Kidney capillary endothelial cell (primary cell): ENCODE data around the gene OR10A4.
"Not testable (repeated sequence)": the region's sequence is repeated elsewhere in the genome, so short reads cannot be mapped to it uniquely, and the experiment has no call there.

Source experiments
- DNase-seq: peaks from one replicate; pipeline ENCODE4 v3.0.0-alpha.2; 2018; ENCODE audit warnings: low spot score

The OR10A4 gene

DNA sequence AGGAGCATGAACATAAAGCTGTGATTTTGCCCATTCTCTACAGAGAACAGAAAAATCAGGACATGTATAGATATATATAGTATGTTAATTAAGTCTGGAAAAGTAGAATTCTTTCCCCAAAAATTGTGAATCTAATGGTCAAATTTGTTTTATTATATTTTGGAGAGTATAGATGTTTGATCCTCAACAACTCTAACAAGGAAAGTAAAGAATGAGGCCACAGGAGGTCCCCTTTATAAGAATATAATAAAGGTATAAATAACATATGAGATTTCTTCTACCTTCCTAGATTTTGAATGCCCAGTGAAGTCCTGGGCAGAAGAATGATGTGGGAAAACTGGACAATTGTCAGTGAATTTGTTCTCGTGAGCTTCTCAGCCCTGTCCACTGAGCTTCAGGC is at the start of gene OR10A4:
Gene OR10A4 (plus strand): TSS at position 301 of the 400 bp plus-strand sequence. CDS start 23 bp downstream, at position 324.
- no peak for DNase-seq

GRCh38 chr11:6828103-6828502 is 48.3 kb upstream of the OR10A4 start:
- no peak for DNase-seq

DNA sequence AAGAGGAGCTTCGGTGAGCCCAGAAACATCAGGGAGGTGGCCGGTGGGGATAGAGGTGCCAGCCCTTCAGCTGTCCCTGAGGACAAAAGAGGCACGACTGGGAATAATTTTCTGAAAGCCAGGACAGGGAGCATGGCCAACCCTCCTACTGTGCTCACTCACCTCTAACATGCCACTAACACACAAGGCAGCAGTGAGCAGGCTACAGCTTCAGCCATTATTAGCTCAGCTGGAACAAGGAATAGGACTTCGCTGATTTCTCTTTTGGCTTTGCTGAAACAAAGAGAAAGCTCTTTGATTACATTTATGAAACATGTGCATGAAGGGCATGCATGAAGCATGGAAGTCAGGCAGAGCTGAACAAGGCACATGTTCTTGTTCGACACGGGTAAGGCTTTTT is 43.1 kb upstream of the OR10A4 start:
- DNase-seq, result no peak

- no peak for DNase-seq
These were observed 42.4 kb upstream of the OR10A4 start for GRCh38 chr11:6834021-6834420.

DNA sequence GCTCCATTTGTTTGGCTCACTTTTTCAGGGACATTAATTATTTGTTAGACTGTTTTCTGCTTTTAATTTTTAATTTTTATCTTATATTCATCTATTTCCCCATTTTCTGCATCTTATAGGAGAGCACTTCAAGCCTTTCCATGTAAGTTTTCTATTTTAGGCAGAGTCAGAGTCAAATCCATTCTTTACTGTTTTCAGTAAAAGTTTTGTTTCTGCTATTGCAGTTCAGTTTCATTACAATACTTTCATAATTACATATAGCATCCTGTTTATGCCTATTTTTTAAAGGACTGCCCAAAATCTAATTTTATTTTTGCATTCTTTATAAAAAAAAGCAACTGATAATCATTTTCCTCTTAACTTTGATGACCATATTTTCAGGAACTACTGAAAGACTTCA is 34.7 kb upstream of the OR10A4 start:
- no peak for DNase-seq

- DNase-seq, result no peak
These were observed 32.8 kb upstream of the OR10A4 start for GRCh38 chr11:6843670-6844069.

- no peak for DNase-seq
These were observed 32.1 kb upstream of the OR10A4 start for GRCh38 chr11:6844356-6844755.

- DNase-seq, result no peak
These were observed 31.0 kb upstream of the OR10A4 start, which contains the start of gene OR10A5 for GRCh38 chr11:6845383-6845782. TSS of gene OR10A5 (plus strand) at chr11:6845683. CDS start at chr11:6845683, 0 bp downstream.

- peak; percentile 38 for DNase-seq
These were observed 25.9 kb upstream of the OR10A4 start for GRCh38 chr11:6850526-6850925.

GRCh38 chr11:6854801-6855200 is 21.6 kb upstream of the OR10A4 start:
- not testable (repeated sequence) for DNase-seq

DNA sequence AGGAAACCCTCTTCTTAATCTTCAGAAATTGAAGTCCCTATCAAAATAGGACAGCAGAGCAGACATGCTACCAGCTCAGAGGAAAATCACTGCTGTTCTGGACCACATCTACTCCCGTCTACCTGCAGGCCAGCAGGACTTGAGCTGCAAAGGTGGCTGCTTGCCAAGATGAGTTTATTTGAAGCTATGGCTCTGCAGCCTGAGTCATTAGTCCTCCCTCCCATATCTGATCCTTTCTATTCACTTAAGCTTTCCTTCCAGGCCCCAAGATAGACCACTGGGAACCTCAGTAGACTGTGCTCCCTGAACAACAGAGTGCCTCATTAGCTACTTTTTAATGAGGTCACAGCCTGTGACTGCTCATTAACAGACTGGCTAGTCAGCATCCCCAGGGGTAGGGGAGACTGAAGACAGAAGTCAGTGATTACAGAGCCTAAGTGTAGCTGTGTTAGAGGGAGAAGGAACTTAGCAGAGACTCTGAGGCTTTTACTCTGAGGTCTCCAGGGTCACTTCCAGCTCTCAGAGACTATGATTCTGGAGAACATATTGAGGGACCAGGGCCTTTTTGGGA is 20.4 kb upstream of the OR10A4 start:
- peak; percentile 7 for DNase-seq

GRCh38 chr11:6856871-6857270 is 19.6 kb upstream of the OR10A4 start:
- DNase-seq, result no peak

DNA sequence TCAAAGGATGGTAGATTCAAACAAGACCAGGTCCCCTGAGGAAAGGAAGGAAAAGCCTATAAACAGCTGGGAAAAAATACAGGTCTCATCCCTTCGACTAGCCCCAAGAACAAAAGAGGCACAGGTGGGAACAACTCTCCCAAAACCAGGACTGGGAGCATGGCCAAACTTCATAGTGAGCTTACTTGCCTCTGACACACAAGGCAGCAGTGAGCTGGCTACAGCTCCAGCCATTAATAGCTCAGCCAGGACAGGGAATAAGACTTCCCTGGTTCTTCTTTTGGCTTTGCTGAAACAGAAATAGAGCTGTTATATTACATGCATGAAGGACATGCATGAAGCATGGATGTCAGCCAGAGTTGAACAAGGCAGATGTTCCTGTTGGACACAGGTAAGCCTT is 13.5 kb upstream of the OR10A4 start, which contains the start of gene OR10A2:
Gene OR10A2 (plus strand): TSS at position 97 of the 400 bp plus-strand sequence. CDS start 6,698 bp downstream, outside the sequence.
- DNase-seq, result no peak

DNA sequence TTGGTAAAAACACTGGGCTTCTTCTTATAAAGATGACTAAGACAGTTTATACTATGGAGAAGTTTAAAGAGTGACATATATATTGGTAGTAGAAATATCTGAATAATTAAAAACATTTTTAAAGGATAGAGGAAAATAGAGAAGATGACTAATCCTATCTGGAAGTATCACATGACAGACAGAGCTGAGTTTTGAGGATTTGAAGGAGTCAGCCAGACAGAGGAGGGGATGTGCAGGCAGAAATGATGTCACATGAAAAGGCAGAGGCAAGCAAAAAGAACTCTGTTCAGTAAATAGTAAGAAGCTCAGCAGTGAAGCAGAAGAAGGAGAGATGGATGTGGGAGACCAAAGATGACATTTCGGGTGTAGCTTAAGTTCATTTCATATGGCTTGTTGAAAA is 12.0 kb upstream of the OR10A4 start:
- DNase-seq, result no peak

- DNase-seq, result no peak
These were observed 5.1 kb upstream of the OR10A4 start for GRCh38 chr11:6871278-6871677.

DNA sequence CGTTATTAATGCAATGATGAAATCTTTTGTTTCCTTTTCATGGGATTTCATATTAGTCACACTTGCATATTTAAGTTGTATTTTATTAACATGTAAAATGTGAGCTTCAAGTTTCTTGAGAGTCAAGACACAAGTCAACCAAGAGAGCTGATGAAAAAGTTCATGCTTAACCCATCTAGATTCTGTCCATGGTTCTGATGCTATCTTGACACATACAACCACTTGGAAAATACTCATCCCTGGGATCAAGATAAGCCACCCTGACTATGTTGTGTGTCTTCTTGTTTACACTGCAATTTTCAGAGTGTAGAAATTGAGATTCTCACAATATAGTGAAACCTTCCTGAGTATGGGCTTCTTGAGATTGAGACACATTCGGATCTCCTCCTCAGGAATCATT is 664 bp upstream of the OR10A4 start:
- no peak for DNase-seq

GRCh38 chr11:6876914-6877313 is 489 bp downstream of the OR10A4 start:
- no peak for DNase-seq

DNA sequence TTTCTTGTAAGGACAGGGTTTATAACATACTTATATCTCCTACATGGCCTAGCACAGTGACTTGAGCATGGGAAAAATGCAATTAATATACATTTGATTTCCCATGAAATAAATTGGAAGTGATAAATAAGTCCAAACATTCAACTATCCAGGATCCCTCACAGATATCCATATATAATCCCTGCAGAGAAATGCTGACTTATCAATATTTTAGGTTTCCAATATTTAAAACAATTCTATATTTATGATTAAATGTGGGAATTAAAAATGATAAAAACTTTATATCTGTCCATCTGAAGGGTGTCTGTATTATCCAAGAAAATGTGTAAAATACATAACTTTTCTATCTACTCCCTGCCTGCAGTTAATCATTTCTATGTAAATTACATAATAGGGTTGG is 6.3 kb downstream of the OR10A4 start:
- no peak for DNase-seq

DNA sequence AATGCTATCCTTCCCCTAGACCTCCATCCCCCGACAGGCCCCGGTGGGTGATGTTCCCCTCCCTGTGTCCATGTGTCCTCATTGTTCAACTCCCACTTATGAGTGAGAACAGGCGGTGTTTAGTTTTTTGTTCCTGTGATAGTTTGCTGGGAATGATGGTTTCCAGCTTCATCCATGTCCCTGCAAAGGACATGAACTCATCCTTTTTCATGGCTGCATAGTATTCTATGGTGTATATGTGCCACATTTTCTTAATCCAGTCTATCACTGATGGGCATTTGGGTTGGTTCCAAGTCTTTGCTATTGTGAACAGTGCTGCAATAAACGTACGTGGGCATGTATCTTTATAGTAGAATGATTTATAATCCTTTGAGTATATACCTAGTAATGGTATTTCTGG is 11.3 kb downstream of the OR10A4 start:
- DNase-seq, result not testable (repeated sequence)

DNA sequence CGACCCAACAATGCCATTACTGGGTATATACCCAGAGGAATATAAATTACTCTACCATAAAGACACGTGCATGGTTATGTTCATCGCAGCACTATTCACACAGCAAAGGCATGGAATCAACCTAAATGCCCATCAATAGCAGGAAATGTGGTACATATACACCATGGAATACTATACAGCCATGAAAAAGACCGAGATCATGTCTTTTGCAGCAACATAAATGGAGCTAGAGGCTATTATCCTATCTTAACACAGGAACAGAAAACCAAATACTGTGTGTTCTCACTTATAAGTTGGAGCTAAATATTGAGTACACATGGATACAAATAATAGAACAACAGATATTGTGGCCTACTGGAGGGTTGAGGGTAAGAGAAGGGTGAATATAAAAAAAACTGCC is 12.4 kb downstream of the OR10A4 start:
- DNase-seq, result no peak

DNA sequence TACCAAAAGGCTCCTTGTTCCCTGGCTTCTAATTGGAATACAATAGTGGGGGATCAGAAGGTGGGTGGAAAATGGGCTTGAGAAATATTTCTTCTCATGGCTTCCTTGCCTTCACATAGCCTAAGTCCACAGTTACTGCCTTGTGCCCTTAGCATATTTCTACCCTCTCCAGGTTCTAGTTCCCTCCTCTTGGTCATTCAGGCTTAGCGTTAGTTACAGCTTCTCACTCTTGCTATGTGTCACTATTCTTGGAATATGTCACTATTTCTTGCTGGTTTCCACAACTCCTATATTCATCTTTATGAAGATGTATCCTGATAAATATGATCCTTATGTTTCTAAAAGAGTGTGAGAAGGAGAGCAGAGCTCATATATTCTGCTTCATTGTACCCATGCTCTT is 13.4 kb downstream of the OR10A4 start:
- DNase-seq, result no peak

GRCh38 chr11:6892400-6892799 is 16.0 kb downstream of the OR10A4 start, which contains the start of gene OR2D2:
TSS of gene OR2D2 (minus strand) at chr11:6892500. CDS start at chr11:6892500, 0 bp downstream.
- no peak for DNase-seq

DNA sequence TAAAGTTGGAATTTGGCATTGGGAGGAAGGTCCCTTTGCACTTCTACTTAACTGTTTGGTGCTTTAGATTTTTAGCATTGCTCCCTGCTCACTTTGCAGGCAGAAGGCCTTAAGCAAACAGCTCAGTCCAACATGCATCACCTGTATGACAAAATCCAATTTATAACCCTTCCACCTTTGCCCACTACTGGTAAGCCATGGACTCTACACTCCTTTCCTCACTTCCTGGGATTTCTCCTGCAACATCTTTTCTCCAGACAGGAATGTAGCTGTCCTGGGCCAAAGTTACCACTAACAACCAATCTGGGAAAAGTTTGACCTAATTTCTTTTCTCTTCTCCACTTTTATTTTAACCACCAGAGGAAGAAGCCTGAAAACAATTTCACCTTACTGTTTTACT is 17.7 kb downstream of the OR10A4 start:
- no peak for DNase-seq

DNA sequence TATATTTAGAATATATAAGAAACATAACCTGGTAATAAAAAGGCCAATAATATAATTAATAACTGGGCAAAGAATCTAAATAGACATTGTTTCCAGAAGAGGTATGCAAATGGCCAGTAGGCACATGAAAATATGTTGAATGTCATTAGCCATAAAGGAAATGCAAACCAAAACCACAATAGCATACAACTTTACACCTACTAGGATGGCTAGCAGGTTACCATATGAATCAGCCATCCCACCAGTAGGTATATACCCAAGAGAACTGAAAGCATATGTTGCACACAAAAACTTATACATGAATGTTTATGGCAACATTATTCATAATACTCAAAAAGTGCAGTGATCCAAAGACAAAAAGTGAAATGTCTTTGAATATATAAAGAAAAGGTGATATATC is 18.6 kb downstream of the OR10A4 start:
- DNase-seq, result no peak
